Kidney epithelial cell (primary cell): Measurements from ENCODE around the gene NELL1. TPM values are rescaled to one million over a fixed set of nuclear protein-coding genes. Genes with fewer than 3 reads are reported as not detected.

Experiments used
- DNase-seq: peaks from one replicate; pipeline ENCODE4 v3.0.0-alpha.2; 2010; ENCODE audit warnings: low read depth
- H3K27me3 ChIP-seq: 2 replicates; pipeline ENCODE4 v1.6.0; 2011; ENCODE audit warnings: low read length; ENCODE audit not compliant: control insufficient read depth, insufficient read depth
- H3K36me3 ChIP-seq: 2 replicates; pipeline ENCODE4 v1.5.1; 2011; ENCODE audit warnings: low read length; ENCODE audit not compliant: control insufficient read depth, insufficient read depth
- H3K4me3 ChIP-seq: 2 replicates; pipeline ENCODE4 v1.5.1; 2011; ENCODE audit warnings: low read depth, mild to moderate bottlenecking, control low read depth, low read length
- CTCF ChIP-seq: IDR thresholded peaks from 2 replicates; pipeline ENCODE4 v1.5.1; 2011; ENCODE audit warnings: mild to moderate bottlenecking, moderate library complexity, low read length, control low read depth, inconsistent platforms; ENCODE audit not compliant: insufficient read depth, poor library complexity, severe bottlenecking
- total RNA-seq: library from RNA; depleted of rRNA; stranded (reverse); fragments of >200 nt; gene quantifications from 2 replicates; pipeline ENCODE4 v1.2.3, GENCODE V29; 2015

Gene NELL1
- total RNA-seq, 1 donor from 2014 or later, result 0.17 TPM

- Histone ChIP-seq H3K36me3 (no peaks in the 10 kb centered on the region), H3K4me3 (no peak overlapping the region), H3K27me3 (no peaks in the 10 kb centered on the region)
- no peak for DNase-seq
- TF ChIP-seq CTCF, result no peak
Observed at GRCh38 chr11:21104641-21105040, 435.3 kb downstream of the NELL1 start.

- no peak for TF ChIP-seq CTCF
- Histone ChIP-seq H3K4me3 (no peak overlapping the region), H3K36me3 (no peaks in the 10 kb centered on the region), H3K27me3 (no peaks in the 10 kb centered on the region)
- DNase-seq, result no peak
Observed at GRCh38 chr11:21105196-21105917, 436.0 kb downstream of the NELL1 start.

- Histone ChIP-seq H3K27me3 (no peaks in the 10 kb centered on the region), H3K36me3 (no peaks in the 10 kb centered on the region), H3K4me3 (no peak overlapping the region)
- TF ChIP-seq CTCF, result no peak
- no peak for DNase-seq
Observed at GRCh38 chr11:21109341-21109740, 440.0 kb downstream of the NELL1 start.

GRCh38 chr11:21110415-21110814 lies 441.0 kb downstream of the NELL1 start:
- Histone ChIP-seq H3K27me3 (no peaks in the 10 kb centered on the region), H3K36me3 (no peaks in the 10 kb centered on the region), H3K4me3 (no peak overlapping the region)
- no peak for DNase-seq
- TF ChIP-seq CTCF, result no peak

- H3K27me3 ChIP-seq, result no peaks in the 10 kb centered on the region
- no peak for DNase-seq
- TF ChIP-seq CTCF, result no peak
Observed at GRCh38 chr11:21113876-21114275, 444.5 kb downstream of the NELL1 start.

GRCh38 chr11:21116009-21116408 lies 446.6 kb downstream of the NELL1 start:
- DNase-seq, result no peak
- H3K36me3 ChIP-seq, result no peaks in the 10 kb centered on the region
- no peak for TF ChIP-seq CTCF
- H3K4me3 ChIP-seq, result no peak overlapping the region
- no peaks in the 10 kb centered on the region for H3K27me3 ChIP-seq

More at GRCh38 chr11:21113876-21114275, 444.5 kb downstream of the NELL1 start:
- no peaks in the 10 kb centered on the region for H3K36me3 ChIP-seq
- H3K4me3 ChIP-seq, result no peak overlapping the region
